Ovary (tissue), 10 donors: ENCODE data around the gene DCLRE1C. TPM values are rescaled to one million over a fixed set of nuclear protein-coding genes. Genes with fewer than 3 reads are reported as not detected.
"Not testable (repeated sequence)": the region's sequence is repeated elsewhere in the genome, so short reads cannot be mapped to it uniquely, and the experiment has no call there.

Experiments used
- DNase-seq, 5 donors: peaks; one replicate each; pipeline ENCODE4 v3.0.0-alpha.2; 2019 to 2020
- H3K27ac ChIP-seq, 2 donors: fragments of 200-600 bp; one replicate each; pipeline versions ENCODE4 v1.5.1 to v1.8.0; 2019 to 2022
- H3K27me3 ChIP-seq: fragments of 200-600 bp; one replicate; pipeline ENCODE4 v1.8.0; 2022
- H3K36me3 ChIP-seq: fragments of 200-600 bp; sonication (generic); one replicate; pipeline ENCODE4 v1.5.1; 2019
- H3K4me1 ChIP-seq: one replicate; pipeline ENCODE4 v1.8.1; 2013; ENCODE audit warnings: mild to moderate bottlenecking, moderate library complexity; ENCODE audit not compliant: insufficient read depth
- H3K4me3 ChIP-seq: fragments of 200-600 bp; sonication (generic); one replicate; pipeline ENCODE4 v1.5.1; 2017
- H3K9me3 ChIP-seq, 2 donors: fragments of 200-600 bp in 1 of 2; sonication (generic) in 1 of 2; one replicate each; pipeline versions ENCODE4 v1.5.1 to v1.8.1; 2013 to 2019; ENCODE audit warnings: mild to moderate bottlenecking in 1 of 2, moderate library complexity in 1 of 2
- CTCF ChIP-seq, 3 donors: fragments of 450-650 bp in 2 of 3; fragments of 200-600 bp in 1 of 3; IDR thresholded peaks; one replicate each; pipeline versions ENCODE4 v1.5.1 to v1.8.0; 2016 to 2022; ENCODE audit warnings: antibody characterized with exemption in 3 of 3, mild to moderate bottlenecking in 1 of 3
- EP300 ChIP-seq: sonication (generic); formaldehyde crosslinking; IDR thresholded peaks from one replicate; pipeline ENCODE4 v1.6.1; 2017; ENCODE audit warnings: antibody characterized with exemption
- POLR2A ChIP-seq: fragments of 450-650 bp; IDR thresholded peaks from one replicate; pipeline ENCODE4 v1.6.1; 2017; ENCODE audit warnings: antibody characterized with exemption, mild to moderate bottlenecking, moderate library complexity
- WGBS, 3 donors: extraction: QIAGEN DNeasy Blood & Tissue Kit in 1 of 3; methylation state at CpG; one replicate each; pipeline versions ENCODE4 v1.1.5 to v1.1.7; 2013 to 2017; 5-methylcytosine and 5-hydroxymethylcytosine counted together
- intact Hi-C, 4 donors: fragments of 100-400 bp; cut with DNase I; formaldehyde crosslinking; loops; one replicate each; pipeline versions ENCODE4 v1.11.0 to v1.15.1; 2022 to 2023
- long read RNA-seq, 3 donors: library from polyadenylated mRNA in 2 of 3; unstranded in 2 of 3; transcript quantifications; one replicate each; pipeline ENCODE4 v2.0.0 and lab custom pipeline, GENCODE V29; 2021 to 2026
- polyA plus RNA-seq, 2 donors: library from polyadenylated mRNA; stranded (reverse); fragments of 200-250 nt in 1 of 2; fragments of 350-450 nt in 1 of 2; fragmentation: Illumina TruSeq in 1 of 2; extraction: RNeasy Lipid Tissue Mini Kit (QIAGEN cat#74804) in 1 of 2; gene quantifications; one replicate each; pipeline ENCODE4 v1.2.3, GENCODE V29; 2013 to 2014
- total RNA-seq, 7 donors: library from RNA; depleted of rRNA in 2 of 7; stranded (reverse); fragments of >200 nt in 2 of 7; fragmentation: NEBNext Ultra II Directional in 3 of 7; extraction: Animal tissue kit (Norgen Biotek cat#: 25700) in 3 of 7; gene quantifications; one replicate each; pipeline versions ENCODE4 v1.1.0 to v1.2.4, GENCODE V29; 2016 to 2023
- donor health status: DM: no; HTN: no; CAD: no; lungs with moderate emphysema.
- donor health status: DM: no; HTN: no; CAD: no.
- donor health status: Bipolar disorder and iron deficiency.
- donor health status: DM: yes; HTN: yes; CAD: no.
- donor health status: DM: no; HTN: no; CAD: no.
- donor health status: DM: yes; HTN: yes; CAD: no.

The DCLRE1C gene
- total RNA-seq (10 to 100 TPM in 3 of 7 donors, 1 to 10 TPM in 4; 6.3 to 12.9 (median 8.8) TPM), polyA plus RNA-seq (10 to 100 TPM in 1 of 2 donors, 1 to 10 TPM in 1; 5.0 to 11.8 TPM)
- long read RNA-seq, donor 1, transcript DCLRE1C-209 (14 exons, 2,354 nt): major isoform, 11 of 66 reads
- long read RNA-seq, donor 1, partial matches to known transcripts: 11 of 66 reads
- long read RNA-seq, donor 1, other reads (novel, unspliced or antisense): 34 of 66 reads
- long read RNA-seq, donor 2, partial matches to known transcripts: 21 of 43 reads
- long read RNA-seq, donor 2, other reads (novel, unspliced or antisense): 22 of 43 reads
- long read RNA-seq, donor 3, partial matches to known transcripts: 4 of 20 reads
- long read RNA-seq, donor 3, other reads (novel, unspliced or antisense): 7 of 20 reads

GRCh38 chr10:14954001-14954770, at the start of gene DCLRE1C:
TSS of gene DCLRE1C (minus strand) at chr10:14954096. CDS start at chr10:14954010, 86 bp downstream.
- H3K36me3 ChIP-seq: no peaks in the 10 kb centered on the region
- H3K4me1 ChIP-seq: no peaks in the 10 kb centered on the region
- DNase-seq: peak; percentile 84 to 91 (median 86)
- 0% methylated on average over 45 of the region's 45 CpGs for WGBS, 3 donors
- intact Hi-C loops: loop anchor here in 1 of 4 donors (10.0 kb wide), 1 partner anchor 141 kb away; the partner anchor contains the start of gene RPP38
- no peaks in the 10 kb centered on the region for H3K27me3 ChIP-seq
- H3K27ac ChIP-seq: peak within 1 kb of the TSS in 1 of 2 donors; percentile 75
- H3K4me3 ChIP-seq: peak within 1 kb of the TSS; percentile 89
- TF ChIP-seq POLR2A: no peak
- TF ChIP-seq CTCF (IDR thresholded peaks at IDR 0.05): no peak
- no peak for TF ChIP-seq EP300
- H3K9me3 ChIP-seq: no peaks in the 10 kb centered on the region

GRCh38 chr10:14995964-14996565, 42.2 kb upstream of the DCLRE1C start:
- WGBS, 3 donors: 66 to 94% (median 78%) methylated on average over 49 to 50 of the region's 50 CpGs
- Histone ChIP-seq H3K27me3 (no peaks in the 10 kb centered on the region), H3K27ac (no peak overlapping the region), H3K4me3 (no peak overlapping the region), H3K4me1 (no peaks in the 10 kb centered on the region), H3K36me3 (no peaks in the 10 kb centered on the region), H3K9me3 (no peaks in the 10 kb centered on the region)
- intact Hi-C loops: no loop called here
- no peak for TF ChIP-seq CTCF (IDR thresholded peaks at IDR 0.05)
- no peak for TF ChIP-seq POLR2A
- TF ChIP-seq EP300: no peak
- DNase-seq: peak in 1 of 5 donors; percentile 29

GRCh38 chr10:14993500-14994455, 39.9 kb upstream of the DCLRE1C start:
- intact Hi-C loops, H3K4me1 ChIP-seq, H3K9me3 ChIP-seq, H3K27ac ChIP-seq, DNase-seq, H3K4me3 ChIP-seq, H3K36me3 ChIP-seq, H3K27me3 ChIP-seq: not testable (repeated sequence)
- WGBS, 3 donors: 62 to 68% (median 64%) methylated on average over 32 of the region's 32 CpGs

GRCh38 chr10:14992336-14992735, 38.4 kb upstream of the DCLRE1C start:
- not testable (repeated sequence) for H3K4me3 ChIP-seq

GRCh38 chr10:14991035-14991749, 37.3 kb upstream of the DCLRE1C start:
- DNase-seq, H3K27ac ChIP-seq, H3K9me3 ChIP-seq, H3K4me3 ChIP-seq, H3K4me1 ChIP-seq, H3K36me3 ChIP-seq, intact Hi-C loops, H3K27me3 ChIP-seq: not testable (repeated sequence)
- whole genome bisulfite sequencing, 3 donors: 59 to 73% (median 65%) methylated on average over 19 of the region's 19 CpGs

More at GRCh38 chr10:14992336-14992735, 38.4 kb upstream of the DCLRE1C start:
- H3K27me3 ChIP-seq, intact Hi-C loops, H3K4me1 ChIP-seq, H3K36me3 ChIP-seq, H3K27ac ChIP-seq, DNase-seq, H3K9me3 ChIP-seq: not testable (repeated sequence)
- 82 to 88% (median 83%) methylated on average over 9 of the region's 9 CpGs for WGBS, 3 donors

GRCh38 chr10:14989552-14989951, 35.7 kb upstream of the DCLRE1C start:
- H3K27ac ChIP-seq, DNase-seq, H3K9me3 ChIP-seq, H3K36me3 ChIP-seq, H3K27me3 ChIP-seq, H3K4me3 ChIP-seq, intact Hi-C loops, H3K4me1 ChIP-seq: not testable (repeated sequence)
- WGBS, 3 donors: 76 to 88% (median 82%) methylated on average over 6 of the region's 6 CpGs
